ENCODE results near the gene SPRYD3.

- no peak for TF ChIP-seq REST (tag by site-specific recombination; IDR thresholded peaks at IDR 0.05)
- TF ChIP-seq CTCF (tag by site-specific recombination; IDR thresholded peaks at IDR 0.05): no peak
- TF ChIP-seq ZNF121 (tag by site-specific recombination; IDR thresholded peaks at IDR 0.05): 0 out of 2 replicates have a peak, but pooled peaks have one; percentile 25
- no peak for TF ChIP-seq ZNF660 (tag by site-specific recombination; IDR thresholded peaks at IDR 0.05)
- TF ChIP-seq ZNF132 (tag by site-specific recombination; IDR thresholded peaks at IDR 0.05; ENCODE audit: borderline replicate concordance): no peak
- TF ChIP-seq ZNF157 (tag by site-specific recombination; IDR thresholded peaks at IDR 0.05): no peak
Observed at GRCh38 chr12:53051881-53052412, 27.2 kb downstream of the SPRYD3 start.
